Fibroblast of mammary gland (primary cell): ENCODE data around the gene ADD2.

Source experiments
- DNase-seq: peaks from one replicate; pipeline ENCODE4 v3.0.0-alpha.2; 2010; ENCODE audit warnings: low read depth
- H3K4me3 ChIP-seq: 2 replicates; pipeline ENCODE4 v1.5.1; 2011; ENCODE audit warnings: low read depth, mild to moderate bottlenecking, low read length, moderate library complexity; ENCODE audit not compliant: control insufficient read depth
- CTCF ChIP-seq: conservative IDR thresholded peaks from 2 replicates; pipeline ENCODE4 v1.5.1; 2011; ENCODE audit warnings: low read depth, low read length, inconsistent platforms; ENCODE audit not compliant: control insufficient read depth, insufficient read depth

The ADD2 gene

GRCh38 chr2:70670202-70670601 is 97.8 kb downstream of the ADD2 start:
- TF ChIP-seq CTCF: no peak
- no peak for DNase-seq
- H3K4me3 ChIP-seq: no peak overlapping the region

DNA sequence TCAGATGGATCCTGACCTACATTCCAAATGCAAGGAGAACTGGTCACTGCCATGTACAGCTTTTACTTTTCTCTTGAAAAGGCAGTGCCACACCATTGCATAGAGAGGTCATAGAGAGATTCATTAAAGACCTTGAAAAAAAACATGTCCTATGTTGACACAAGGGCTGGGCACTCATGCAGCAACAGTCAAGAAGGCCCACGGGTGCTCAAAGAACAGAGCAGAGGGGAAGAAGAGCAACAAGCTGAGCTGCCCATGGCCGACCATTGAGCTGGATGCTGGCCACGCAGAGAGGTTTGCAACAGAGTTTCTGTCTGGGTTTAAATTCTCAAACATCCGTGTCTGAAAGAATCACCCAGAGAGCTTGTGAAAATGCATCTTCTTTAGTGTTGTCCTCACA is 99.1 kb downstream of the ADD2 start:
- no peak overlapping the region for H3K4me3 ChIP-seq
- no peak for DNase-seq
- no peak for TF ChIP-seq CTCF

DNA sequence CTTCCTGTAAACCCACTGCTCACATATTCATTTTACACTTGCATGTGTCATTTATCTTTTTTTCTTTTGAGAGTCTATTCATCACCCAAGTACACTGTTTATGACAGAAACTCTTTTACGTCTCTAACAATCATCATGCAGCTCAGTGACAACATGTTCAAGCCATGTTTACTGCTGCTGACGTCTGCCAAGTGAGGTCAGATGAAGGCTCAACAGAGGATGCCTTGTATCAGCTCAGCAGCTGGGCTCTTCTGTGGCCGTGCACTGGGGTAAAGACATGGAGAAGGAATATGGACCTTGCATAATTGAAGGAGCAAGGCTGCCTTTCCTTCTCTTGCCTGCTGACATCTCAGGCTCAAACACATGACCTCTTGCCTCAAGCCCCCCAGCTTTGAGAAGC is 99.6 kb downstream of the ADD2 start:
- no peak for TF ChIP-seq CTCF
- no peak for DNase-seq
- no peak overlapping the region for H3K4me3 ChIP-seq

DNA sequence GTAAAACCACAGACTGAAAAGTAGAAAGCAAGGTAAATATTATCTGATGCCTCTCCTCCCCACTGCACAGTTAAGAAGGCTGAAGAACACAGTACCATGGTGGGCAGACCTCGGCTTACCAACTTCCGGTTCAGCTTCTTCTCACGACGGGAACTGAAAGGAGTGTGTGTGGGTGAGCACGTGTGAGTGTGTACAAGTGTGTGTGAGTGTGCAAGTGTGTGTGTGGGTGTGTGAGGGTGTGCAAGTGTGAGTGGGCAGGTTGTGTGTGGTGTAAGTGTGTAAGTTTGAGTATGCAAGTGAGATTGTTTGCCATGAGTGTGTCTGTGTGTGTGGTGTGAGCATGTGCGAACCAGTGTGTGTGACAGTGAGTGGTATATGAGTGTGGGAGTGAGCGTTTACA is 103.5 kb downstream of the ADD2 start:
- DNase-seq: no peak
- TF ChIP-seq CTCF: no peak

DNA sequence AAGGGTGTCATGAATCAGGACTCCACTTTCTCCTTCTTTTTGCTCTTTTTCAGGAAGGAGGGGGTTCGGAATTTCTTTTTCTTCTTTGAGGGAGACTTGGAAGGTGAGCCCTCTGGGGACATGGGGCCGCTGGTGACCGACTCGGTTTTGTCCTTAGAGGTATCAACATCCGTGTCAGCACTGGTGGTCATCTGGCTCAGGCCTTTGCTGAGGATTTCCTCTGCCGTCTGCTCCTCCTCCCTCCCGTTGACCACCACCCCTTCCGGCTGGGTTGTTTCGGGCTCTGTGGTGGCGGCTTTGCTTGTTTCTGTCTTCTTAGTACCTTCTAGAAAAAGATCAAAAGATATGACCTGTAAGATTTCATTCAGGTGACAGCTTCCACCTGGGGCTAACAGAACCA is 104.6 kb downstream of the ADD2 start:
- no peak for TF ChIP-seq CTCF
- DNase-seq: no peak
- H3K4me3 ChIP-seq: no peak overlapping the region

More for the DNA sequence above, 103.5 kb downstream of the ADD2 start:
- H3K4me3 ChIP-seq: no peak overlapping the region

- H3K4me3 ChIP-seq: no peak overlapping the region
- no peak for DNase-seq
- TF ChIP-seq CTCF: no peak
Observed at GRCh38 chr2:70659551-70659950, 108.4 kb downstream of the ADD2 start.

- H3K4me3 ChIP-seq: no peak overlapping the region
- DNase-seq: no peak
- TF ChIP-seq CTCF: no peak
Observed at GRCh38 chr2:70658476-70658875, 109.5 kb downstream of the ADD2 start.
